ENCODE measurements around the gene ADGRL2. TPM values are rescaled to one million over a fixed set of nuclear protein-coding genes. Genes with fewer than 3 reads are reported as not detected.

Gene ADGRL2
- total and polyA plus RNA-seq, 2 of the 4 experiments (the other 2 are of a cell fraction), result 17.0 to 42.7 TPM

DNA sequence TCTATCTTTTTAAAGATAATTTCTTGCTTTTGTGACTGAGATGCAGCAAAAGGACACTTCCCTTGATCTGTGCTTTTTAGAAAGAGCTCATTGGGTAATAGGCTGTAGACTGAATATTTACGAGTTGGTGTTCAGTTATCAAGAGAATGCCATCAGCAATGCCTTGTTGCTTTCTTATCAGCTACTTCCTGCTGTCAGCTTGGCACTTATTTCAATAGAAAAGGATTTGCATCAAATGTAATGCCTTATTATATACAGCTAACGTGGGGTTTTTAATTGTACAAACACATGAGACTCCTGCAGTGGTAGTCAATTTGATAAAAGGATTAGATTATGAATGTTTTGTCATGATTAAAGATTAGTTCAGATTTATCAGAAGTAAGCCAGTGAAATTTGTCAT lies 122.2 kb downstream of the ADGRL2 start:
- Histone ChIP-seq H3K4me1 (ENCODE audit: control insufficient read depth, insufficient read depth, low read length) (no peaks in the 10 kb centered on the region; the same call in 1 of the 2 replicates), H2BK15ac (ENCODE audit: low read depth, low read length) (no peak overlapping the region), H3K14ac (replicated peaks; ENCODE audit: low read depth, low read length) (no peak overlapping the region), H3K9me1 (ENCODE audit: insufficient read depth, low read length) (no peaks in the 10 kb centered on the region), H4K8ac (ENCODE audit: low read depth in 2 of 2, low read length in 2 of 2) (no peak overlapping the region), H4K20me1 (ENCODE audit: insufficient read depth, low read length) (no peaks in the 10 kb centered on the region), H3K18ac (ENCODE audit: low read depth, low read length) (no peak overlapping the region), H3K56ac (ENCODE audit: extremely low read depth, insufficient read depth, low read length) (no peak overlapping the region), H3K9ac (ENCODE audit: low read depth, low read length) (no peak overlapping the region), H2AK9ac (replicated peaks; ENCODE audit: low read depth, low read length, poor library complexity) (no peak overlapping the region), H2AFZ (replicated peaks; ENCODE audit: low read length, poor library complexity) (no peak overlapping the region), H3K79me1 (ENCODE audit: low read depth in 1 of 2, low read length in 2 of 2) (no peaks in the 10 kb centered on the region), H2BK5ac (ENCODE audit: low read depth, low read length, poor library complexity, severe bottlenecking) (no peak overlapping the region), H4K91ac (ENCODE audit: insufficient read depth, low read depth, low read length) (no peak overlapping the region), H3K27ac (ENCODE audit: insufficient read depth, low read length) (no peak overlapping the region), H3K9me3 (ENCODE audit: control insufficient read depth, insufficient read depth, low read length) (no peaks in the 10 kb centered on the region), H2BK120ac (ENCODE audit: low read depth, low read length) (no peak overlapping the region), H3K4me3 (ENCODE audit: insufficient read depth, low read depth, low read length) (no peak overlapping the region), H3K36me3 (ENCODE audit: control insufficient read depth, insufficient read depth, low read length) (no peaks in the 10 kb centered on the region), H3K4me2 (ENCODE audit: low read depth, low read length) (no peak overlapping the region), H4K5ac (ENCODE audit: low read depth, low read length) (no peak overlapping the region), H2AK5ac (ENCODE audit: low read depth, low read length) (no peak overlapping the region), H2BK20ac (ENCODE audit: low read depth, low read length) (no peak overlapping the region), H3K23ac (ENCODE audit: low read depth, low read length) (no peak overlapping the region), H3K27me3 (ENCODE audit: control insufficient read depth, insufficient read depth, low read length) (no peaks in the 10 kb centered on the region), H3K4ac (ENCODE audit: low read depth, low read length) (no peak overlapping the region)
- WGBS, 2 experiments (ENCODE audit: extremely low coverage in 2 of 2, insufficient read length in 1 of 2), result no CpG with 5 or more reads among the region's 2 CpGs
- in situ Hi-C loops (cut with MboI; ENCODE audit: low sequenced_read_pairs), result no loop called here
- no TSS peak for BruUV-seq (replicated peaks)
- DNase-seq (no peak), ATAC-seq (ENCODE audit: low read depth) (no peak)
- ChIA-PET POLR2A (ENCODE audit: unreplicated experiment) (no interaction called here), CTCF (no interaction called here)
- intact Hi-C loops (cut with micrococcal nuclease), result no loop called here
- no peak for TF ChIP-seq BHLHE40 (IDR thresholded peaks at IDR 0.05; ENCODE audit: low read depth, low read length)
- TF ChIP-seq, protein P1, sequence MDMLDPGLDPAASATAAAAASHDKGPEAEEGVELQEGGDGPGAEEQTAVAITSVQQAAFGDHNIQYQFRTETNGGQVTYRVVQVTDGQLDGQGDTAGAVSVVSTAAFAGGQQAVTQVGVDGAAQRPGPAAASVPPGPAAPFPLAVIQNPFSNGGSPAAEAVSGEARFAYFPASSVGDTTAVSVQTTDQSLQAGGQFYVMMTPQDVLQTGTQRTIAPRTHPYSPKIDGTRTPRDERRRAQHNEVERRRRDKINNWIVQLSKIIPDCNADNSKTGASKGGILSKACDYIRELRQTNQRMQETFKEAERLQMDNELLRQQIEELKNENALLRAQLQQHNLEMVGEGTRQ (IDR thresholded peaks at IDR 0.05; ENCODE audit: low read depth, low read length), result no peak
- TF ChIP-seq, protein P2, sequence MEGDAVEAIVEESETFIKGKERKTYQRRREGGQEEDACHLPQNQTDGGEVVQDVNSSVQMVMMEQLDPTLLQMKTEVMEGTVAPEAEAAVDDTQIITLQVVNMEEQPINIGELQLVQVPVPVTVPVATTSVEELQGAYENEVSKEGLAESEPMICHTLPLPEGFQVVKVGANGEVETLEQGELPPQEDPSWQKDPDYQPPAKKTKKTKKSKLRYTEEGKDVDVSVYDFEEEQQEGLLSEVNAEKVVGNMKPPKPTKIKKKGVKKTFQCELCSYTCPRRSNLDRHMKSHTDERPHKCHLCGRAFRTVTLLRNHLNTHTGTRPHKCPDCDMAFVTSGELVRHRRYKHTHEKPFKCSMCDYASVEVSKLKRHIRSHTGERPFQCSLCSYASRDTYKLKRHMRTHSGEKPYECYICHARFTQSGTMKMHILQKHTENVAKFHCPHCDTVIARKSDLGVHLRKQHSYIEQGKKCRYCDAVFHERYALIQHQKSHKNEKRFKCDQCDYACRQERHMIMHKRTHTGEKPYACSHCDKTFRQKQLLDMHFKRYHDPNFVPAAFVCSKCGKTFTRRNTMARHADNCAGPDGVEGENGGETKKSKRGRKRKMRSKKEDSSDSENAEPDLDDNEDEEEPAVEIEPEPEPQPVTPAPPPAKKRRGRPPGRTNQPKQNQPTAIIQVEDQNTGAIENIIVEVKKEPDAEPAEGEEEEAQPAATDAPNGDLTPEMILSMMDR (conservative IDR thresholded peaks at IDR 0.05; ENCODE audit: low read depth, low read length), result no peak
- TF ChIP-seq SMC3 (IDR thresholded peaks at IDR 0.05; ENCODE audit: low read depth, low read length), result no peak
- TF ChIP-seq RFX5 (IDR thresholded peaks at IDR 0.05; ENCODE audit: low read depth, low read length), result no peak
- TF ChIP-seq FOS (IDR thresholded peaks at IDR 0.05; ENCODE audit: low read depth, low read length), result no peak
- TF ChIP-seq POLR2A (IDR thresholded peaks at IDR 0.05; ENCODE audit: low read depth, low read length), result no peak
- TF ChIP-seq NFE2L2 (IDR thresholded peaks at IDR 0.05; ENCODE audit: low read depth, low read length), result no peak
- no peak for TF ChIP-seq ELK1 (IDR thresholded peaks at IDR 0.05; ENCODE audit: borderline replicate concordance, low read depth, low read length)
- no peak for TF ChIP-seq CHD1 (IDR thresholded peaks at IDR 0.05; ENCODE audit: low read depth, low read length)
- TF ChIP-seq RCOR1 (IDR thresholded peaks at IDR 0.05; ENCODE audit: insufficient replicate concordance, low read length), result no peak
- no peak for TF ChIP-seq MXI1 (IDR thresholded peaks at IDR 0.05; ENCODE audit: borderline replicate concordance, low read depth, low read length)
- TF ChIP-seq CEBPB (IDR thresholded peaks at IDR 0.05; ENCODE audit: low read depth, low read length), result no peak
- TF ChIP-seq RAD21 (IDR thresholded peaks at IDR 0.05; ENCODE audit: low read length), result no peak
- no peak for TF ChIP-seq MAZ (IDR thresholded peaks at IDR 0.05; ENCODE audit: borderline replicate concordance, low read depth, low read length)
- TF ChIP-seq MAFK (IDR thresholded peaks at IDR 0.05; ENCODE audit: low read depth, low read length), result no peak
- dilution Hi-C loops (cut with HindIII; ENCODE audit: low sequenced_read_pairs, unreplicated experiment), result no loop called here

All from IMR-90 (cell line).